PC-3 (cell line): ENCODE measurements around the gene SYCP3. TPM values are rescaled to one million over a fixed set of nuclear protein-coding genes. Genes with fewer than 3 reads are reported as not detected.

Experiments
- ATAC-seq: fragments of 200-7000 bp; cut with Tn5 transposase; 2 replicates; pipeline ENCODE4 v1.9.1; 2020; ENCODE audit warnings: mild to moderate bottlenecking, moderate library complexity
- BruUV-seq: library from RNA; stranded (reverse); fragments of 400-500 nt; replicated peaks from 2 replicates; lab custom pipeline; 2021; lab: Mats Ljungman, UMichigan
- CTCF ChIA-PET: fragments of 300-600 bp; sonication (Branson Sonifier 250); formaldehyde crosslinking; loops from one replicate; lab custom pipeline; 2022; ENCODE audit warnings: antibody characterized with exemption; lab: Charles Lee
- POLR2A ChIA-PET: fragments of 300-600 bp; sonication (Branson Sonifier 250); formaldehyde crosslinking; loops from one replicate; lab custom pipeline; 2022; ENCODE audit warnings: antibody characterized with exemption; ENCODE audit not compliant: unreplicated experiment; lab: Charles Lee
- DNase-seq: peaks from one replicate; pipeline ENCODE4 v3.0.0-alpha.2; 2015
- H2AFZ ChIP-seq: fragments of 300-600 bp; sonication (generic); 2 replicates; pipeline ENCODE4 v1.6.0; 2016; ENCODE audit warnings: antibody characterized with exemption, low read length
- H3F3A ChIP-seq: fragments of 300-600 bp; sonication (generic); one replicate; pipeline ENCODE4 v1.6.0; 2017; ENCODE audit warnings: antibody characterized with exemption, low read length, control low read depth, mild to moderate bottlenecking; ENCODE audit not compliant: unreplicated experiment
- H3K27ac ChIP-seq: fragments of 300-600 bp; sonication (generic); 2 replicates; pipeline ENCODE4 v1.5.1; 2016; ENCODE audit warnings: mild to moderate bottlenecking, low read length
- H3K27me3 ChIP-seq: fragments of 300-600 bp; sonication (generic); 2 replicates; pipeline ENCODE4 v1.6.1; 2016; ENCODE audit warnings: low read length, mixed read lengths
- H3K36me3 ChIP-seq: fragments of 300-600 bp; sonication (generic); 2 replicates; pipeline ENCODE4 v1.6.1; 2016; ENCODE audit warnings: low read depth, mixed run types, low read length, mixed read lengths
- H3K4me1 ChIP-seq: fragments of 300-600 bp; sonication (generic); 2 replicates; pipeline ENCODE4 v1.5.1; 2016; ENCODE audit warnings: low read length; ENCODE audit not compliant: insufficient read depth
- H3K4me2 ChIP-seq: fragments of 300-600 bp; sonication (generic); 2 replicates; pipeline ENCODE4 v1.6.0; 2016; ENCODE audit warnings: low read length
- H3K4me3 ChIP-seq: fragments of 300-600 bp; sonication (generic); 2 replicates; pipeline ENCODE4 v1.5.1; 2016; ENCODE audit warnings: mild to moderate bottlenecking, low read length, mixed read lengths
- H3K79me2 ChIP-seq: fragments of 300-600 bp; sonication (generic); 2 replicates; pipeline ENCODE4 v1.6.1; 2017; ENCODE audit warnings: low read length, mixed read lengths
- H3K9ac ChIP-seq: fragments of 300-600 bp; sonication (generic); 2 replicates; pipeline ENCODE4 v1.6.0; 2016; ENCODE audit warnings: mild to moderate bottlenecking, low read length
- H3K9me2 ChIP-seq: fragments of 300-600 bp; sonication (generic); replicated peaks from 2 replicates; pipeline ENCODE4 v1.6.1; 2016; ENCODE audit warnings: mixed run types, low read length, mixed read lengths
- H3K9me3 ChIP-seq: fragments of 300-600 bp; sonication (generic); 2 replicates; pipeline ENCODE4 v1.6.1; 2016; ENCODE audit warnings: low read length, mixed read lengths
- H4K20me1 ChIP-seq: fragments of 300-600 bp; sonication (generic); 2 replicates; pipeline ENCODE4 v1.6.1; 2016; ENCODE audit warnings: low read length, mixed read lengths
- CTCF ChIP-seq: fragments of 300-600 bp; sonication (generic); conservative IDR thresholded peaks from 2 replicates; pipeline ENCODE4 v1.5.1; 2017; ENCODE audit warnings: antibody characterized with exemption, low read depth, mild to moderate bottlenecking, low read length
- EZH2 ChIP-seq: fragments of 300-600 bp; sonication (generic); IDR thresholded peaks from one replicate; pipeline ENCODE4 v1.6.1; 2017; ENCODE audit warnings: antibody characterized with exemption, mild to moderate bottlenecking, low read length; ENCODE audit not compliant: unreplicated experiment
- EZH2phosphoT487 ChIP-seq: fragments of 300-600 bp; sonication (generic); IDR thresholded peaks from 2 replicates; pipeline ENCODE4 v1.6.1; 2018; ENCODE audit warnings: mild to moderate bottlenecking, antibody characterized with exemption, low read length, borderline replicate concordance
- intact Hi-C: fragments of 100-400 bp; cut with micrococcal nuclease; formaldehyde crosslinking; loops from 2 replicates; pipeline ENCODE4 v1.9.0; 2023
- total RNA-seq: library from RNA; depleted of rRNA; stranded (reverse); fragments of >200 nt; gene quantifications from 2 replicates; pipeline ENCODE4 v1.2.3, GENCODE V29; 2014

Gene SYCP3
- total RNA-seq, 1 experiment from 2014 or later = not detected

- H4K20me1 ChIP-seq = no peaks in the 10 kb centered on the region
- no peaks in the 10 kb centered on the region for H3K9me2 ChIP-seq
- intact Hi-C loops = no loop called here
- H3K79me2 ChIP-seq = no peaks in the 10 kb centered on the region
- H3K9me3 ChIP-seq = no peaks in the 10 kb centered on the region
- ChIA-PET CTCF (no interaction called here), POLR2A (no interaction called here)
- ATAC-seq = no peak
- TF ChIP-seq EZH2phosphoT487 (no peak), CTCF (no peak), EZH2 (no peak)
- H3K36me3 ChIP-seq = no peaks in the 10 kb centered on the region
- no TSS peak for BruUV-seq
- no peak overlapping the region for H3K4me2 ChIP-seq
- no peak overlapping the region for H2AFZ ChIP-seq
- no peak for DNase-seq
- H3K27ac ChIP-seq = no peak overlapping the region
- no peaks in the 10 kb centered on the region for H3K27me3 ChIP-seq
- no peaks in the 10 kb centered on the region for H3F3A ChIP-seq
- no peak overlapping the region for H3K9ac ChIP-seq
- no peak overlapping the region for H3K4me3 ChIP-seq
- no peaks in the 10 kb centered on the region for H3K4me1 ChIP-seq
Measured at GRCh38 chr12:101748907-101749306, 9.6 kb upstream of the SYCP3 start.

- CTCF ChIA-PET = no interaction called here
- DNase-seq (no peak), ATAC-seq (no peak)
- intact Hi-C loops = no loop called here
- H3F3A ChIP-seq = no peaks in the 10 kb centered on the region
- no peak overlapping the region for H3K9ac ChIP-seq
- H3K4me3 ChIP-seq = no peak overlapping the region
- no peaks in the 10 kb centered on the region for H3K9me3 ChIP-seq
- no peaks in the 10 kb centered on the region for H3K4me1 ChIP-seq
- BruUV-seq = no TSS peak
- no peaks in the 10 kb centered on the region for H3K27me3 ChIP-seq
- no peaks in the 10 kb centered on the region for H4K20me1 ChIP-seq
- TF ChIP-seq CTCF (no peak), EZH2 (no peak), EZH2phosphoT487 (no peak)
- no peak overlapping the region for H3K4me2 ChIP-seq
- no peak overlapping the region for H2AFZ ChIP-seq
- no peak overlapping the region for H3K27ac ChIP-seq
- no peaks in the 10 kb centered on the region for H3K9me2 ChIP-seq
- no peaks in the 10 kb centered on the region for H3K36me3 ChIP-seq
- POLR2A ChIA-PET = no interaction called here
- H3K79me2 ChIP-seq = no peaks in the 10 kb centered on the region
Measured at GRCh38 chr12:101747697-101748096, 8.4 kb upstream of the SYCP3 start.

- no peaks in the 10 kb centered on the region for H3K27me3 ChIP-seq
- H2AFZ ChIP-seq = no peak overlapping the region
- intact Hi-C loops = no loop called here
- ChIA-PET CTCF (no interaction called here), POLR2A (no interaction called here)
- no peaks in the 10 kb centered on the region for H3K4me1 ChIP-seq
- no peaks in the 10 kb centered on the region for H4K20me1 ChIP-seq
- no peaks in the 10 kb centered on the region for H3K9me2 ChIP-seq
- no peak overlapping the region for H3K27ac ChIP-seq
- no peak overlapping the region for H3K4me3 ChIP-seq
- no peak for ATAC-seq
- DNase-seq = no peak
- BruUV-seq = no TSS peak
- H3K4me2 ChIP-seq = no peak overlapping the region
- H3K36me3 ChIP-seq = no peaks in the 10 kb centered on the region
- TF ChIP-seq EZH2 = no peak
- TF ChIP-seq EZH2phosphoT487 = no peak
- no peaks in the 10 kb centered on the region for H3K9me3 ChIP-seq
- H3K79me2 ChIP-seq = no peaks in the 10 kb centered on the region
- H3K9ac ChIP-seq = no peak overlapping the region
- H3F3A ChIP-seq = no peaks in the 10 kb centered on the region
Measured at GRCh38 chr12:101746661-101747060, 7.4 kb upstream of the SYCP3 start.
